ENCODE results near the gene HERC2.

The HERC2 gene

GRCh38 chr15:28093752-28094535, 228.0 kb downstream of the HERC2 start:
- no peak for DNase-seq

- no peak for DNase-seq
These were observed 230.7 kb downstream of the HERC2 start for GRCh38 chr15:28091313-28091712.

DNA sequence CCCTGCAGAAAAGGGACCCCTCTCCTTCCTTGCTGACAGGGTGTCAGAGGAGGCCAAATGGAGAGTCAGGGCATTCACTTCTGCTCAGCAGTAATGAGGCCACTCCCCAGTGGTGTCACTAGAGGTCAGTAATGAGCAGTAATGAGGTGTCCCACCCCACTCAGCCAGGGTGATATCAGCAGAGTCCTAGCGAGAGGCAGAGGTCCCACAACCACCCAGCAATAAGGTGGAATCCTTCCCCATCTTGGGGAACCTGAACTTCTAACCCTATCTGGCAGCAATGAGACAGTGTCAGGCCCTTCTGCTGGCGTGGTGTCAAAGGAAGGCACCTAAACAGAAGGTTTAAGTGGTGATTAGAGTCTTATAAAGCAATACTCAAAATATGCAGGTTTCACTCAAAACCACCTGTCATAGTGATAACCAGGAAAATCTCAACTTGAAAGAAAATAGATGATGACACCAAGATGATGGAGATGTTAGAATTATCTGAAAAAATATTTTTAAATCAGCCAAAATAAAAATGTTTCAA, 235.7 kb downstream of the HERC2 start:
- peak; percentile 50 for DNase-seq

- DNase-seq, result no peak
These were observed 236.3 kb downstream of the HERC2 start for GRCh38 chr15:28085489-28086174.

DNA sequence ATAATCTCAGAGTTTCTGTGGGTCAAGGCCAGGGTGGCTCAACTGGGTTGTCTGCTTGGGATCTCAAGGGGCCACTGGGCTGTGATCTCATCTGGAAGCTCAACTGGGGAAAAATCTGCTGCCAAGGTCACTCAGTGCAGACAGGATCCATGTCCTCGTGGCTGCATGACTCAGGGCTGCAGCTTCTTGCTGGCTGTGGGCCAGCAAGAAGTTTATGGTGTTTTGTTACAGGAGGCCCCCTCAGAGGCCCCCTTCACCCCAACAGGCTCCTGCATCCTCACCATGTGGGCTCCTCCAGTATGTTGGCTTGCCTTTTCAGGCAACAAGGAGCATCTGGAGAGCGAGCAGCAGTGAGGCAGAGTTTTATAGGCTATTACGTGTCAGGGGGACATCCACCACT, 237.4 kb downstream of the HERC2 start:
- no peak for DNase-seq

- no peak for DNase-seq
These were observed 238.9 kb downstream of the HERC2 start for GRCh38 chr15:28082891-28083684.

DNA sequence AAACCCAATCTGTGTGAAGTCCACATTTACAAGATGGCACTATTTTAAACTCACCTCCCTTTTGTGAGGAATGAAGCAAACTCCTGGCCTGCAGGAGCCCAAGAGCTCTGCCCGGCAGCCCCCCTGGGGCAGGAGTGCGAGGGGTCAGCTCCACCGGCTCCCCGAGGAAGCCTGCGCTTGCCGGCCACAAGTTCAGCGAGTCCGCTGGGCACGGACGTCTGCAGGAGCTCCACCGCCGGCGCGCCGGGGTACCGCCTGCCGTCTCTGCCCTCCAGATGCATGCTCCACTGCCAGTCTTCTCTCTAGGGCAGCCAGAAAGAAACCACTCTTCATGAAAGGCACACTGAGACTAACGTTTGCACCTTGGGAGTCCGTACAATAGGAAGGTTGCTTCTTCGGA, 240.4 kb downstream of the HERC2 start:
- no peak for DNase-seq

- no peak for DNase-seq
These were observed 241.6 kb downstream of the HERC2 start for GRCh38 chr15:28080386-28080785.

DNA sequence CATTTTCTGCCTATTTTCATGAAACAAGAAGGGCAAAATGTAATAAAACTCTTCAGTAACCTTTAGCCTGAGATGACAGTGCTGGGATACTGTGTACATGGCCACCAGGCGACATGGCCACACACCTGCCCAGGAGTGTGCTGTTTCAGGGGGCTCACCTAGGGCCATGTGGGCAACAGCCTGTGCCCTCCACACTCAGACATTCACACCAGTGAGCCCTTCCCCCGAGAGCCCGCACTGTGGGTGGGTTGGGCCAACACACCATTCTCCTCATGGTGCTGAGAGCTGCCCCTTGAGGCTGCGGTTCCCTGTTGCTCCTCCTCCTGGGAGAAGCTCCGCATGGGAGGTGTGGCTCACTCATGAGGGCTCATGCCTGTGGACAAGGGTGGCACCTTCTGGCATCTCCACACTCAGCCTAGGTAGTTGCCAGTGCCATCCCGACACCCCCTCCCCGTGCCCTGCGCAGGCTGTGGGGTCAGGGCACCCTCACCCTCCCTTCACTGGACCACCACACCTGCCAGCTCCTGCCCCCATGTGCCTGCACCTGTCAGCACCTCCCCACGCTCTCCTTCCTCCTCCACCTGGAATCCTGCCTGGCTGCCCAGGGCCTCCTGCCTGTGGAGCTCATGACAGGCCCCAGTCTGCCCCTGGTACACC, 242.5 kb downstream of the HERC2 start:
- DNase-seq, result no peak

DNA sequence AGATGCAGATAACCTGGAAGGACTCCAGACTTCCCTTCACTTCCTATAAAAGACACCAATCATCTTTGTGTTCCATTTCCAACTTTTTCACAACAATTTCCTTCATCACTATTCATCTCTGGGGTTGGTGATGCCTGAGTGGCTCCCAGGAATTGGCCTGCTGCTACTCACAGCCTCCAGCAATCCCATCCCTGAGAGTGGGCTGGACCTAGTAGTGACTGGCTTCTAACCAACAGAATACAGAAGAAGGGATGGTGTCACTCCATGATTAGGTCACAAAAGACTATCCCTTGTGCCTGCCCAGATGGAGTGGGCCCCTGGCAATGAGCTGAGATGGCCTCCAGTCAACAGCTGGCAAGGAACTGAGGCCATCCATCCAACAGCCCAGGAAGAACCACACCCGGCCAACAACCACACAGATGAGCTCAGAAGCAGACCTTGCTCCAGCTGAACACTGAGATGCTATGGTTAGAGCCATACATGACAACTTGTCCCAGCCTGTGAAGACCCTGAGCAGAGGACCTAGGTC, 243.7 kb downstream of the HERC2 start:
- no peak for DNase-seq

GRCh38 chr15:28075573-28075972, 246.4 kb downstream of the HERC2 start:
- DNase-seq, result no peak

- no peak for DNase-seq
These were observed 253.0 kb downstream of the HERC2 start for GRCh38 chr15:28068930-28069329.

GRCh38 chr15:28066231-28066630, 255.7 kb downstream of the HERC2 start:
- DNase-seq, result no peak
